ENCODE measurements around the gene SNX6. TPM values are rescaled to one million over a fixed set of nuclear protein-coding genes. Genes with fewer than 3 reads are reported as not detected.

SNX6 gene
- total and polyA plus RNA-seq, 7 donors, result 69.4 to 136 (median 94.2) TPM

Small RNA genes lying within 50 kb of the gene (small RNA-seq; reads per million reads assigned to genes)
- gene RNU1-27P (0 reads per million in 3 donors), gene RNU1-28P (0 reads per million in 3 donors), gene RNU6-1261P (0 reads per million in 3 donors)

Other genes starting within 250 kb of the SNX6 start
- gene SPTSSA, start 167.9 kb downstream of the SNX6 start, total RNA-seq, result 10 to 100 TPM; 22.8 to 29.3 (median 26.7) TPM
- gene SPTSSA, start 167.9 kb downstream of the SNX6 start, polyA plus RNA-seq, result 10 to 100 TPM; 55.5 to 79.3 (median 75.4) TPM
- gene EAPP, start 90.4 kb downstream of the SNX6 start, total RNA-seq, result 10 to 100 TPM; 25.5 to 44.9 (median 39.2) TPM
- gene EAPP, start 90.4 kb downstream of the SNX6 start, polyA plus RNA-seq, result 100 to 1,000 TPM in 2 of 3 donors, 10 to 100 TPM in 1; 54.4 to 133 (median 114) TPM
- gene CFL2, start 84.4 kb upstream of the SNX6 start, total RNA-seq, result 100 to 1,000 TPM; 251 to 380 (median 284) TPM
- 10 to 100 TPM in 2 of 3 donors, 1 to 10 TPM in 1; 6.0 to 28.2 (median 15.2) TPM for gene CFL2, start 84.4 kb upstream of the SNX6 start, polyA plus RNA-seq
- gene BAZ1A, start 245.2 kb upstream of the SNX6 start, total RNA-seq, result 10 to 100 TPM; 18.2 to 25.2 (median 21.6) TPM
- 10 to 100 TPM; 22.4 to 73.1 (median 31.8) TPM for gene BAZ1A, start 245.2 kb upstream of the SNX6 start, polyA plus RNA-seq

All from sigmoid colon (tissue), 7 donors.